HG03159 (cell line): ENCODE results near the gene SLC17A9.

ENCODE experiments used
- ATAC-seq: cut with Tn5 transposase; IDR thresholded peaks from one replicate; pipeline ENCODE4 v1.9.1; 2021; ENCODE audit warnings: mild to moderate bottlenecking, moderate library complexity; ENCODE audit not compliant: unreplicated experiment

Gene SLC17A9

GRCh38 chr20:62997417-62998035 is 45.0 kb downstream of the SLC17A9 start:
- no peak for ATAC-seq

GRCh38 chr20:62998449-62998848 is 45.9 kb downstream of the SLC17A9 start:
- ATAC-seq: no peak

- ATAC-seq: no peak
Observed at GRCh38 chr20:62999580-62999979, 47.1 kb downstream of the SLC17A9 start.

- ATAC-seq: no peak
Observed at GRCh38 chr20:63000036-63000435, 47.5 kb downstream of the SLC17A9 start.

GRCh38 chr20:63000958-63001357 is 48.4 kb downstream of the SLC17A9 start:
- ATAC-seq: no peak

- ATAC-seq: no peak
Observed at GRCh38 chr20:63002511-63002910, 50.0 kb downstream of the SLC17A9 start.

- ATAC-seq: no peak
Observed at GRCh38 chr20:63003546-63003945, 51.0 kb downstream of the SLC17A9 start.

GRCh38 chr20:63004607-63005364 is 52.3 kb downstream of the SLC17A9 start:
- no peak for ATAC-seq

- no peak for ATAC-seq
Observed at GRCh38 chr20:63005365-63005861, 52.9 kb downstream of the SLC17A9 start.

- ATAC-seq: no peak
Observed at GRCh38 chr20:63005862-63006539, 53.5 kb downstream of the SLC17A9 start.

- ATAC-seq: no peak
Observed at GRCh38 chr20:63006540-63007359, 54.2 kb downstream of the SLC17A9 start, which contains the start of gene BHLHE23. Gene BHLHE23, minus strand, starts transcription at chr20:63006964. Its CDS starts 190 bp downstream, at chr20:63006774.

GRCh38 chr20:63007360-63007645 is 54.8 kb downstream of the SLC17A9 start:
- ATAC-seq: no peak

GRCh38 chr20:63007646-63008488 is 55.4 kb downstream of the SLC17A9 start:
- ATAC-seq: no peak

- no peak for ATAC-seq
Observed at GRCh38 chr20:63008541-63009044, 56.1 kb downstream of the SLC17A9 start.

- ATAC-seq: peak; percentile 38
Observed at GRCh38 chr20:63009045-63009961, 56.8 kb downstream of the SLC17A9 start.

GRCh38 chr20:63009988-63010769 is 57.7 kb downstream of the SLC17A9 start:
- ATAC-seq: peak; percentile 57

- ATAC-seq: no peak
Observed at GRCh38 chr20:63011798-63012197, 59.3 kb downstream of the SLC17A9 start.

- no peak for ATAC-seq
Observed at GRCh38 chr20:63013207-63013606, 60.7 kb downstream of the SLC17A9 start.
